Measurements from ENCODE around the gene GOLPH3. TPM values are rescaled to one million over a fixed set of nuclear protein-coding genes. Genes with fewer than 3 reads are reported as not detected.

GOLPH3 gene
- total and polyA plus RNA-seq, 11 donors = 20.3 to 73.4 (median 44.0) TPM

GRCh38 chr5:32160228-32160627 is 13.9 kb downstream of the GOLPH3 start:
- Histone ChIP-seq H3K27ac (no peak overlapping the region), H3K4me1 (peaks cover 8 to 67% (median 55%) of the 10 kb centered on the region in 12 donors), H3K27me3 (no peaks in the 10 kb centered on the region), H3K9me3 (no peaks in the 10 kb centered on the region), H3K36me3 (peaks cover 0 to 1% (median 0%) of the 10 kb centered on the region in 9 donors), H3K4me3 (no peak overlapping the region)
- 85 to 96% (median 91%) methylated on average over 1 of the region's 1 CpG for WGBS, 4 donors
- TF ChIP-seq POLR2A (IDR thresholded peaks at IDR 0.05) = no peak
- TF ChIP-seq CTCF (IDR thresholded peaks at IDR 0.05) = no peak
- intact Hi-C loops (cut with DNase I) = no loop called here
- DNase-seq = no peak
- no peak for ATAC-seq

DNA sequence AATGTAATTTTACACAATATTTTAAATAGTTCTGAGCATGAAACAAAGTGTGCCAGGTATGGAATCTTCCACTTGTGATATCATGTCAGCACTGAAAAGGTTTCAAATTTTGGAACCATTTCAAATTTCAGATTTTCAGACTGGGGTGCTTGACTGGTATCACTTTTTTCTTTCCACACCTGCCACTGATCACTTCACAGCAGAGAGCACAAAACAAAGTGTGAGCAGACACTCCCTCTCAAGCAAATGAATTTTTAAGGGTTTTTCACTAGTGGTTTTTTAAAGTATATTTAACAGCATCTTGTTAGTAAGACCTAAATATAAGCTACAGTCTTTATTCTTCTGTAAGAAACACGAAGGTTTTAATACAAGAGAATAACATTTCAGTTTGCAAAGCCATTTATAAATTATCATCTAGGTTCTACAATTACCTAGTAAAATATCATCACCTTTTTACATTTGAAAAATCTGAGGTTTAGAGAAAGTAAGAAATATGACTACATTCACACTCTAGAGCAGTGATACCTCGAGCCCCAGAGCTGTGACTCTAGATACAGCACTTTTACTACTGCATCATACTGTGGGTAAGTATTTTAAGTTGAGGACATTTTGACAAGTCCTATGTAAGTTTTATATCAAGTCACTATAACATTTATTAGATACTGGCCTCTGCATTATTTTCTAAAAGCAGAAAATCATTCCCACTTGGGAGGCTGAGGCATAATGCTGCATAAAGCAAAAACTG is 14.6 kb downstream of the GOLPH3 start:
- Histone ChIP-seq H3K9me3 (no peaks in the 10 kb centered on the region), H3K4me3 (no peak overlapping the region), H3K27ac (peak overlapping the region in 1 of 12 donors; percentile 28), H3K36me3 (no peaks in the 10 kb centered on the region), H3K27me3 (no peaks in the 10 kb centered on the region), H3K4me1 (peaks cover 7 to 67% (median 53%) of the 10 kb centered on the region in 12 donors)
- DNase-seq = no peak
- intact Hi-C loops (cut with DNase I) = no loop called here
- TF ChIP-seq CTCF (IDR thresholded peaks at IDR 0.05) (no peak), POLR2A (IDR thresholded peaks at IDR 0.05) (no peak)
- WGBS, 4 donors = 43 to 57% (median 56%) methylated on average over 2 of the region's 2 CpGs
- peak in 1 of 4 donors; percentile 6 for ATAC-seq

DNA sequence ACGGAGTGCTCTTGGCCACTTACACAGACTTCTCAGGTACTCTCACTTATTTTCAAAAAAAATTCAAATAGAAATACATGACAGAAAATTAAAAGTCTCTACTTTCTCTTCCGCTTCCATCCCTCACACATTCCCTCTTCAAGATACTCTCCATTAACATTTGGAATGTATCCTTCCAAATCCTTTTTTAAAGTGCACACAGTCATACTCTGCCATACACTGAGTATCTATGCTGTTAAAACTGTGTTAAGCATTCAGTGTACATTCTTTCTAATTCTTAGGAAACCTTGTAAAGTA is 15.5 kb downstream of the GOLPH3 start:
- intact Hi-C loops (cut with DNase I) = no loop called here
- Histone ChIP-seq H3K4me1 (peaks cover 7 to 68% (median 53%) of the 10 kb centered on the region in 12 donors), H3K27ac (peak overlapping the region in 1 of 12 donors; percentile 28), H3K4me3 (no peak overlapping the region), H3K9me3 (no peaks in the 10 kb centered on the region), H3K27me3 (no peaks in the 10 kb centered on the region), H3K36me3 (no peaks in the 10 kb centered on the region)
- TF ChIP-seq CTCF (IDR thresholded peaks at IDR 0.05) (no peak), POLR2A (IDR thresholded peaks at IDR 0.05) (no peak)
- DNase-seq (no peak), ATAC-seq (no peak)
- WGBS, 4 donors = 57 to 71% (median 68%) methylated on average over 2 of the region's 2 CpGs

- Histone ChIP-seq H3K27ac (no peak overlapping the region), H3K4me3 (no peak overlapping the region), H3K36me3 (peaks cover 0 to under 1% (median 0%) of the 10 kb centered on the region in 9 donors), H3K4me1 (peaks cover 9 to 77% (median 61%) of the 10 kb centered on the region in 12 donors), H3K27me3 (no peaks in the 10 kb centered on the region), H3K9me3 (no peaks in the 10 kb centered on the region)
- intact Hi-C loops (cut with DNase I) = no loop called here
- DNase-seq (no peak), ATAC-seq (peak in 1 of 4 donors; percentile 23)
- TF ChIP-seq POLR2A (IDR thresholded peaks at IDR 0.05) = no peak
- no peak for TF ChIP-seq CTCF (IDR thresholded peaks at IDR 0.05)
- WGBS, 4 donors = 63 to 75% (median 71%) methylated on average over 4 of the region's 4 CpGs
Observed at GRCh38 chr5:32157078-32157477, 17.0 kb downstream of the GOLPH3 start.
